ENCODE data around the gene MLX.

MLX gene

DNA sequence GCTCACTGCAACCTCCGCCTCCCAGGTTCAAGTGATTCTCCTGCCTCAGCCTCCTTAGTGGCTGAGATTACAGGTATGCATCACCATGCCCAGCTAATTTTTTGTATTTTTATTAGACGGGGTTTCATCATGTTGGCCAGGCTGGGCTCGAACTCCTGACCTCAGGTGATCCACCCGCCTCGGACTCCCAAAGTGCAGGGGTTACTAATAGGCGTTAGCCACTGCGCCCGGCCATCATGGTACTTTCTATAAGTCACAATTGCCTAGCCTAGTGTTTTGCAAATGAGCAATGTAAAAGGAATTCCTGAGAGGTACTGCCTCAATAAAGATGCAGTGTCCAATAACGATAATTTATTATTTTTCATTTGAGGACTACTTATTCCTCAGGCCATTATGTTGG lies 24.5 kb downstream of the MLX start:
- DNase-seq (ENCODE audit: extremely low read depth, low read depth): no peak
- TF ChIP-seq, protein P1, sequence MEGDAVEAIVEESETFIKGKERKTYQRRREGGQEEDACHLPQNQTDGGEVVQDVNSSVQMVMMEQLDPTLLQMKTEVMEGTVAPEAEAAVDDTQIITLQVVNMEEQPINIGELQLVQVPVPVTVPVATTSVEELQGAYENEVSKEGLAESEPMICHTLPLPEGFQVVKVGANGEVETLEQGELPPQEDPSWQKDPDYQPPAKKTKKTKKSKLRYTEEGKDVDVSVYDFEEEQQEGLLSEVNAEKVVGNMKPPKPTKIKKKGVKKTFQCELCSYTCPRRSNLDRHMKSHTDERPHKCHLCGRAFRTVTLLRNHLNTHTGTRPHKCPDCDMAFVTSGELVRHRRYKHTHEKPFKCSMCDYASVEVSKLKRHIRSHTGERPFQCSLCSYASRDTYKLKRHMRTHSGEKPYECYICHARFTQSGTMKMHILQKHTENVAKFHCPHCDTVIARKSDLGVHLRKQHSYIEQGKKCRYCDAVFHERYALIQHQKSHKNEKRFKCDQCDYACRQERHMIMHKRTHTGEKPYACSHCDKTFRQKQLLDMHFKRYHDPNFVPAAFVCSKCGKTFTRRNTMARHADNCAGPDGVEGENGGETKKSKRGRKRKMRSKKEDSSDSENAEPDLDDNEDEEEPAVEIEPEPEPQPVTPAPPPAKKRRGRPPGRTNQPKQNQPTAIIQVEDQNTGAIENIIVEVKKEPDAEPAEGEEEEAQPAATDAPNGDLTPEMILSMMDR (IDR thresholded peaks at IDR 0.05; ENCODE audit: low read depth, low read length): no peak

DNA sequence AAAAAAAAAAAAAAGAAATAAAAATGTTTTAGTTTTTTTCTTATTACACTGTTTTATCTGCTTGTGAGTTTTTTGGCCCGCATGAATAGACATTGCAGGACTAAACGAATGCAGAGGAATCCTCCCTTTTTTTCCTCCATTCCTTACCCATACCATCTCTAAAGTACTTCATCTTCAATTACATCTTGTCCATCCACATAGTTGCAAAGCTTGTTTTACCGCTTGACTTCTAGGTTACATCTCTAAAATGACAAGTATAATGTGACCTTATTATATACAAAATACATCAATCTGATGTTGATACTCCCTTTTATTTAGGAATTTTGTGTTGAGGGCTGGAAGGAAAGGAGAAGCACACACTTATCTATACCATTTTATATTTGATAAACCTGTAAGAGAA lies 29.5 kb downstream of the MLX start:
- TF ChIP-seq, protein P1 (IDR thresholded peaks at IDR 0.05; ENCODE audit: low read depth, low read length): no peak

DNA sequence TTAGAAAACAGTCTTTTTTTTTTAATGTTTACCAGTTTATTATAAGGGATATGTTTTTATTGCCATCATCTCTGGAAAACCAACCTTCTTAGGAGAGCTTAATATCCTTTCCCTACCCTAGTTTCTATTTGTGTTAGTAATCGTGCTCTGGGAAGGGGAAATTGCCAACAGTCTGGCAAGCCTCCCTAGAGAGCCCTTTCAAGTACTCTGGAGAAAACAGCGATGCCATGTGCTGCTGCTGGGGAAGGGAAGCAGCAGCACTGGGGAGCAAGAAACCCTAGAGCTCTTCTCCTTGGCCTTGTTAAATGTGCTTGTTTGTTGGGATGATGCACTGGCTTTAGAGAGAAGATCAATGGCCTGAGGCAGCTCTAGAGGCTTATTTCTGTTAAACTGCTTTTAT lies 32.0 kb downstream of the MLX start:
- TF ChIP-seq, protein P1 (IDR thresholded peaks at IDR 0.05; ENCODE audit: low read depth, low read length): no peak
- no peak for DNase-seq (ENCODE audit: extremely low read depth, low read depth)

More for the DNA sequence above, 29.5 kb downstream of the MLX start:
- no peak for DNase-seq (ENCODE audit: extremely low read depth, low read depth)

DNA sequence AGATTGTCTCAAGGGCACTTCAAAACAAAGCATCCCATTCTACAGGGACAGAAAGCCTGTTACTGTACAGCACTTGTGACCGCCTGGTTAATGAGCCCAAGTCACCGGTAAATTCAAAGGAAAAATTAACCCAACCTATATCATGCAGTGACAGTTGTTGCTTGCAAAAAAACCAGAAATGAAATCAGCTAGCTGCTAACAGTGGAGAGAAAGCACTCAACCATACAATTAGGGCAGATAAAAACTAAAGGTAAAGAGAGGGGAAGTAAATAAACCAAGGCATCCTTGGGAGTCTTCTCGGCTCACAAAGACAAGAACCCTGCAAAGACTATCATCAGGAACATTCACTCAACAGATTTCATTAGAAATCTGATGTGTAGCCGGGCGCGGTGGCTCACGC lies 36.4 kb downstream of the MLX start:
- TF ChIP-seq, protein P1 (IDR thresholded peaks at IDR 0.05; ENCODE audit: low read depth, low read length): no peak
- DNase-seq (ENCODE audit: extremely low read depth, low read depth): no peak

DNA sequence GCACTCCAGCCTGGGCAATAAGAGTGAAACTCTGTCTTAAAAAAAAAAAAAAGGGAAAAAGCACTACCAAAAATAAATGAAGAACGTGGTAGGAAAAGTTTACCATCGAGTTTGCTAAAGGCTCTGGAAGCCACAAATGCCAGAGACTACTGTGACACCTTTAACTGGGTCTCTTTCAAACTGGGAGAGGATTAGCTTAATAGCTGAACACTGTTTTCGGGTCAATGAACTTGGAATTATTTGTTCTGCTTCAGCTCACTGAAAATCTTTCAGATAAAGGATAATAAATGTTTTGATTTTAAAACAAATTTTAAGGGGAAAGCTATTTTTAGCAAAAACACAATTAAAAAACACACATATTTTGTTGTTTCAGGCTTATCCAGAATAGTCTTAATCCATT lies 40.9 kb downstream of the MLX start:
- TF ChIP-seq, protein P1 (IDR thresholded peaks at IDR 0.05; ENCODE audit: low read depth, low read length): no peak
- no peak for DNase-seq (ENCODE audit: extremely low read depth, low read depth)

DNA sequence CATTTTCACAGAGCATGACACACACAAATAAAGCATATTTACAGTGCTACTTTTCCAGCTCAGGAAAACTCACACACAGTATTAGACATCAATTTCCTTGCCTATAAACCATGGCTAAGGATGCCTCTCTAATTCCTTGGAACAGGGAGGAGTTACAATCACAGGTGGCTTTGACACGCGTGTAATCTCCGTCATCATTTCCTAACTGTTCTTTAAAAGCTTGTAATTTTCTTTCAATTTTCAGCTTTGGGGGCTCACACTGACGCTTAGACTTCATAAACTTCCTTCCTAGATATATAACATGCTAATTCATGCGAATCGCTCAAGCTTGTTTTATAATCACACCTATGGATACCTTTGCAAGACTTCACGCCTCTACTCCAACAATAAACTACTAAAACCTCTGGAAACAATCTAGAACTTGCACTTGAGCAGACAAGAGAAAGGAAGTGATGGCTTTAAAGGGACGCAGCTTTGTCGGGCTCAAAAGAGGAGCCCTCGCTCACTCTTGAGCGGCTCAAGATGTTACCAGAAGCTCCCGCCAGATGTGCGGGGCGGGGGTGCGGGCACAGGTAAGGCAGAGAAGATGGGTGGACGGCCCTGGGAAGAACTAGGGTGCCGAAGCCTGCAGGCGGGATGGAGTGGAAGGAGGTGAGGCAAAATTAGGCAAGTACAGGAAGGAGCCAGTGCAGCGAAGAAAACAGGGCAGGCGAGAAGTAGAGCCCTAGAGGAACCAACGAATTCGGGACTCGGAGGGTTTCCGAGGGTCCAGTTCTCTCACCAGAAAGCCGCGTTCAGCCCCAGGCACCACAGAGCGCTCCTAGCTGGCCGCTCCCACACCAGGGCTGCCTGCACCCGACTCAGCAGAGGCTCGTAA lies 41.6 kb downstream of the MLX start:
- TF ChIP-seq, protein P1 (IDR thresholded peaks at IDR 0.05; ENCODE audit: low read depth, low read length): peak; percentile 43; the same call in 1 of the 2 replicates
- DNase-seq (ENCODE audit: extremely low read depth, low read depth): no peak

DNA sequence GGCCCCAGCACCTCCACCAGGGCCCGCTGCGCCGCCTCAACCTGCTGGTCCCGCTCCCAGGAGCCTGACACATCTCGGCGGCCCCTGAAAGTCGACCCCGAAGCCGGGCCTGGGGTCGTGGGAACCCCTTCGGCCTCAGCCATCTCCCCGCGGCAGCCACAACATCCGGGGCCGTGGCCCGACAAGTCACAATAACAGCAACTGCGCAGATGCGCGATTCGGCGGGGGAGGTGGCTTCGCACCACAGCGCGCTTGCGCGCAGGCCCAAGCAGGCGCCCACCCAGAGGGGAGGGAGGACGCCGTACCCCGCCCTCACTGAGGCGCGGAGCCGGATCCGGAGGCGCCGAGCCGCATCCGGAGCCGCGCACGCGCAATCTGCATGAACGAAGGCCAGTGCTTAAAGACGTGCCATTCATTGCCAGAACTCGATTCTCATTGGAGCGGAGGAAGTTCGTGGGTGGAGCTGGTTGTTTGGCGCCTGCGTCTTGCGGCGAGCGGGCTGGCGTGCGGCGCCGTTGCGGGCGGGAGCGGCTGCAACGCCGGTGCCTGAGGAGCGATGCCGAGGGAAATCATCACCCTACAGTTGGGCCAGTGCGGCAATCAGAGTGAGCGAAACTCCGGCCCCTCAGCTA lies 42.4 kb downstream of the MLX start, which contains the start of the genes RETREG3 and TUBG1:
Gene RETREG3 (minus strand): TSS at position 193 of the 632 bp plus-strand sequence. CDS start 50 bp downstream, at position 143.
Gene TUBG1 (plus strand): TSS at position 502 of the 632 bp plus-strand sequence. CDS start 55 bp downstream, at position 557.
- TF ChIP-seq, protein P1 (IDR thresholded peaks at IDR 0.05; ENCODE audit: low read depth, low read length): no peak; the same call in 1 of the 2 replicates
- DNase-seq (ENCODE audit: extremely low read depth, low read depth): peak; percentile 98

DNA sequence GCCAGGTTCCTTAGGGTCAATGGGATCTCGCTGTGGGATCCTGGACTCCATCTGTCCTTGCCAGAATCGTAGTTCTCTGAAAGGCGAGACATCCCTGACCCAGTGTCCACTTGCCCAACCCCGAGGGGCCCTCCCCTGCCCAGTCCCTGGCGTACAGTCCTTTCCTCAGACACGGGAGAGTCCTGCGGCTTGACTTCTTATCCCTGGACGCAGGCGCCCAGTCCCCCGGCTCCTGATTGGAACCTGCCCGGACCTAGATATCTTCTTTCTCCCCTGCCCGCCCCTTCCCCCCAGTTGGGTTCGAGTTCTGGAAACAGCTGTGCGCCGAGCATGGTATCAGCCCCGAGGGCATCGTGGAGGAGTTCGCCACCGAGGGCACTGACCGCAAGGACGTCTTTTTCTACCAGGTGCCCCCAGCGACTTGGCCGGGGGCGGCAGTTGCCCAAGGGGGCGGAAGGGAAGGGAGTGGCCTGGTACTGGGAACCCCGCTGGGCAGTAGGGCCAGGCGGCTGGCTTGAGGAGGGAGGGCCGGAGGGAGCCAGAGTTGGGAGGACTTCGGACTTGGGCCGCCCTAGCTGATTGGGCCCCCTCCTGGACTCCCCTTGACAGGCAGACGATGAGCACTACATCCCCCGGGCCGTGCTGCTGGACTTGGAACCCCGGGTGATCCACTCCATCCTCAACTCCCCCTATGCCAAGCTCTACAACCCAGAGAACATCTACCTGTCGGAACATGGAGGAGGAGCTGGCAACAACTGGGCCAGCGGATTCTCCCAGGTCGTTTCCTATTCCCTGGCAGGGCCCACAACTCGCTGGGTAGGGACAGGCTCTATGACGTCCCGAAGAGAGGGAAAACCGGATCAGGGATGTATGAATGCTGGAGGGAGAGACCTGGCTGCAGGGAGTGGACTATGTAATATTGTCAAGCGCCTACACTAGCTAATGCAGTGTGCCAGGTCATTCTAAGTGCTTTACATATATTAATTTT lies 43.2 kb downstream of the MLX start:
- peak; percentile 5 for DNase-seq (ENCODE audit: extremely low read depth, low read depth)

All from AG09319 (cell line).